Activated CD8-positive, alpha-beta T cell treated with anti-CD3 and anti-CD28 coated beads for 36 hours (primary cell): ENCODE data around the gene PRG3. TPM values are rescaled to one million over a fixed set of nuclear protein-coding genes. Genes with fewer than 3 reads are reported as not detected.

Experiments used
- ATAC-seq: fragments of 200-7000 bp; cut with Tn5 transposase; one replicate; pipeline ENCODE4 v1.10.0; 2021; ENCODE audit warnings: mild to moderate bottlenecking, moderate library complexity
- CTCF ChIA-PET: fragments of 350-600 bp; sonication (Branson Sonifier 250); formaldehyde crosslinking; loops from one replicate; lab custom pipeline; 2021; ENCODE audit warnings: antibody characterized with exemption; lab: Charles Lee
- POLR2A ChIA-PET: fragments of 350-600 bp; sonication (Branson Sonifier 250); formaldehyde crosslinking; loops from one replicate; lab custom pipeline; 2021; ENCODE audit warnings: antibody characterized with exemption; lab: Charles Lee
- DNase-seq: peaks from one replicate; pipeline ENCODE4 v3.0.0-alpha.2; 2020
- H3K27ac Mint-ChIP-seq: one replicate; pipeline ENCODE4 v1.8.0; 2021; ENCODE audit warnings: mild to moderate bottlenecking, mixed read lengths
- H3K27me3 Mint-ChIP-seq: one replicate; pipeline ENCODE4 v1.8.0; 2021; ENCODE audit warnings: mixed read lengths
- H3K36me3 Mint-ChIP-seq: one replicate; pipeline ENCODE4 v1.8.0; 2021; ENCODE audit warnings: low read depth, mixed read lengths
- H3K4me1 Mint-ChIP-seq: one replicate; pipeline ENCODE4 v1.8.0; 2021; ENCODE audit warnings: low read depth, mixed read lengths
- H3K4me3 Mint-ChIP-seq: one replicate; pipeline ENCODE4 v1.8.0; 2021; ENCODE audit warnings: mild to moderate bottlenecking, moderate library complexity, mixed read lengths
- H3K9me3 Mint-ChIP-seq: one replicate; pipeline ENCODE4 v1.8.0; 2021; ENCODE audit warnings: mixed read lengths
- intact Hi-C: fragments of 100-400 bp; cut with micrococcal nuclease; formaldehyde crosslinking; loops from one replicate; pipeline ENCODE4 v1.10.0; 2022
- total RNA-seq, 2 experiments: library from RNA; stranded (reverse); gene quantifications; one replicate each; pipeline ENCODE4 v1.2.3, GENCODE V29; 2021
- TF ChIP-seq, protein P1 (sequence below): fragments of 200-600 bp; IDR thresholded peaks from one replicate; pipeline ENCODE4 v1.8.0; 2022; ENCODE audit warnings: antibody characterized with exemption, mild to moderate bottlenecking

Gene PRG3
- total RNA-seq, 2 experiments from 2014 or later: not detected

DNA sequence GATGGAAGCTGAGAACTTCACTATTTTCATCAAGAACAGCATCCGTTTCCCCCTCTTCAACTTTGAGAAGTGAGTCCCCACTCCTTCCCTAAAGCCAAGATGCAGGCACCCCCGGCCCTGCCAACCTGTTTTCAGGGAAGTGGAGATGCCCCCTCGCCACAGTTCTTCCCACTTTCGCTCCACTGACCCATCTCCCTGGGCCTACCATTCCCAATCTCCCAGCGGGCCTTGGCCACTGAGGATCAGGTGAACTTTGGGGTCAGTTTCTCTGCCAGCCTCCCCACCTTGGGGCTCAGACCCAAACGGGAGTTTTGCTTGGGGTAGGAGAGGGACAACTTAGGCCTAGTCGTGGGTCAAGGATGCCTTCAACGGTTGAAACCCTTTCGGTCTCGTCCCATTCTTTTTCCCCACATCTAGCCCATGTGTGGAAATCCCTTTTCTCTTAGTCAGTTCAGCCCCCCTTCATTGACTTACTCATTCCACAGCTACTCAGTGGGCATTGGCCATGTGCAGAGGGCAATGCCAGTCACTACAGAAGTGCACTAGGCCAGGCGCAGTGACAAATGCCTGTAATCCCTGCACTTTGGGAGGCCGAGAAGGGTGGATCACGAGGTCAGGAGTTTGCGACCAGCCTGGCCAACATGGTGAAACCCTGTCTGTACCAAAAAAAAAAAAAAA lies 32.2 kb downstream of the PRG3 start:
- peaks cover 2% of the 10 kb centered on the region for H3K36me3 Mint-ChIP-seq
- ChIA-PET POLR2A (no interaction called here), CTCF (interaction anchor here (0.7 to 10.8 kb wide), 7 partner anchors 11 to 1165 kb away, joined by 3 to 117 read pairs (median 7); partner anchors contain the start of gene PRG3)
- peaks cover 6% of the 10 kb centered on the region for H3K4me1 Mint-ChIP-seq
- H3K27ac Mint-ChIP-seq: no peak overlapping the region
- DNase-seq: no peak
- no peak for ATAC-seq
- H3K4me3 Mint-ChIP-seq: no peak overlapping the region
- H3K9me3 Mint-ChIP-seq: peaks cover 2% of the 10 kb centered on the region
- TF ChIP-seq, protein P1, sequence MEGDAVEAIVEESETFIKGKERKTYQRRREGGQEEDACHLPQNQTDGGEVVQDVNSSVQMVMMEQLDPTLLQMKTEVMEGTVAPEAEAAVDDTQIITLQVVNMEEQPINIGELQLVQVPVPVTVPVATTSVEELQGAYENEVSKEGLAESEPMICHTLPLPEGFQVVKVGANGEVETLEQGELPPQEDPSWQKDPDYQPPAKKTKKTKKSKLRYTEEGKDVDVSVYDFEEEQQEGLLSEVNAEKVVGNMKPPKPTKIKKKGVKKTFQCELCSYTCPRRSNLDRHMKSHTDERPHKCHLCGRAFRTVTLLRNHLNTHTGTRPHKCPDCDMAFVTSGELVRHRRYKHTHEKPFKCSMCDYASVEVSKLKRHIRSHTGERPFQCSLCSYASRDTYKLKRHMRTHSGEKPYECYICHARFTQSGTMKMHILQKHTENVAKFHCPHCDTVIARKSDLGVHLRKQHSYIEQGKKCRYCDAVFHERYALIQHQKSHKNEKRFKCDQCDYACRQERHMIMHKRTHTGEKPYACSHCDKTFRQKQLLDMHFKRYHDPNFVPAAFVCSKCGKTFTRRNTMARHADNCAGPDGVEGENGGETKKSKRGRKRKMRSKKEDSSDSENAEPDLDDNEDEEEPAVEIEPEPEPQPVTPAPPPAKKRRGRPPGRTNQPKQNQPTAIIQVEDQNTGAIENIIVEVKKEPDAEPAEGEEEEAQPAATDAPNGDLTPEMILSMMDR: no peak
- intact Hi-C loops: loop anchor here (5.0 kb wide), 2 partner anchors 129 to 289 kb away; no protein-coding TSS in a partner anchor
- H3K27me3 Mint-ChIP-seq: peaks cover 6% of the 10 kb centered on the region

- POLR2A ChIA-PET: no interaction called here
- peaks cover 6% of the 10 kb centered on the region for H3K27me3 Mint-ChIP-seq
- no peak for ATAC-seq
- no peak overlapping the region for H3K27ac Mint-ChIP-seq
- H3K36me3 Mint-ChIP-seq: peaks cover 2% of the 10 kb centered on the region
- no peak for DNase-seq
- H3K4me3 Mint-ChIP-seq: no peak overlapping the region
- intact Hi-C loops: loop anchor here (5.0 kb wide), 2 partner anchors 129 to 289 kb away; no protein-coding TSS in a partner anchor
- peaks cover 2% of the 10 kb centered on the region for H3K9me3 Mint-ChIP-seq
- CTCF ChIA-PET: interaction anchor here (1.3 to 10.8 kb wide), 7 partner anchors 15 to 1165 kb away, joined by 3 to 117 read pairs (median 7); no protein-coding TSS in a partner anchor
- TF ChIP-seq, protein P1: no peak
- peaks cover 6% of the 10 kb centered on the region for H3K4me1 Mint-ChIP-seq
Measured at GRCh38 chr11:57348052-57348451, 32.9 kb downstream of the PRG3 start.

GRCh38 chr11:57347336-57347735 lies 33.6 kb downstream of the PRG3 start:
- peaks cover 6% of the 10 kb centered on the region for H3K27me3 Mint-ChIP-seq
- H3K4me1 Mint-ChIP-seq: peaks cover 6% of the 10 kb centered on the region
- H3K36me3 Mint-ChIP-seq: peaks cover 2% of the 10 kb centered on the region
- H3K4me3 Mint-ChIP-seq: no peak overlapping the region
- H3K27ac Mint-ChIP-seq: no peak overlapping the region
- POLR2A ChIA-PET: no interaction called here
- TF ChIP-seq, protein P1: no peak
- peaks cover 2% of the 10 kb centered on the region for H3K9me3 Mint-ChIP-seq
- intact Hi-C loops: loop anchor here (5.0 kb wide), 2 partner anchors 130 to 290 kb away; no protein-coding TSS in a partner anchor
- ATAC-seq: no peak
- DNase-seq: no peak
- CTCF ChIA-PET: interaction anchor here (1.3 to 10.8 kb wide), 7 partner anchors 15 to 1166 kb away, joined by 3 to 117 read pairs (median 7); no protein-coding TSS in a partner anchor

DNA sequence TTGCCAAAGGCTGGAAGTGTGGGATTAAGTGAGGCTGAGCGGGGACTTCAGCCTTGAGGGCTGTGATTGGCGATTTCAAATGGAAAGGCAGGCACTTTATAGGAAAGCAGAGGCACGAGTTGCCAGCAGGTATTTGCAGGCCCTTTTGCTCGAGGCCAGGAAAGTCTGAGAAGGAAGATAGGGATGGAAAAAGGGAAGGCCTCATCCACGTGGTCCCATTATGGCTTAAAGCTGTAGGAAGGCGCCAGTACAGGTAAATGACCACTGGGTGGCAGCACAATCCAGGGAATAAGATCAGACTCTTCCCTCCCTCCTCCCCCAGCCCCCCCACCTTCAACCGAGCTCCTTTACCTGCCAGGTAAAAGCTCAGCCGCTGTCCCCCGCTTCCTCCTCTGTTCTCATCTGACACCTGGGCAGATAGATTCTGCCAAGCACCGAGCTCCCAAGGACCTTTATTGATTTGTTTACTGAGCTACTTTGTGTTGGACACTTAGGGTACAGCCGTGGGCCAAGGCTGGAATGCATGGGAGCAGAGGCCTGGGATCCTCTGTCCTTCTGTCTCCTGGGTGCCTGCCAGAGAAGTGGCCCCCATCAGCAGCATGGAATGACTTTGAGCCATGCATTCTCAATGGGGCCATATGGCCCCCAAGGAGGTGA lies 35.3 kb downstream of the PRG3 start:
- DNase-seq (peak; percentile 85), ATAC-seq (peak; percentile 87)
- TF ChIP-seq, protein P1: peak; percentile 93
- Mint-ChIP-seq H3K27me3 (peaks cover 3% of the 10 kb centered on the region), H3K36me3 (no peaks in the 10 kb centered on the region), H3K4me3 (no peak overlapping the region), H3K4me1 (peaks cover 6% of the 10 kb centered on the region), H3K9me3 (no peaks in the 10 kb centered on the region), H3K27ac (no peak overlapping the region)
- ChIA-PET POLR2A (interaction anchor here (1.0 kb wide), 1 partner anchor 16 kb away, joined by 3 read pairs; no protein-coding TSS in a partner anchor), CTCF (interaction anchor here (0.7 to 10.8 kb wide), 31 partner anchors 10 to 455 kb away, joined by 3 to 117 read pairs (median 4); partner anchors contain the start of genes SLC43A1, SLC43A3 and TNKS1BP1)
- intact Hi-C loops: loop anchor here (5.0 kb wide), 2 partner anchors 132 to 292 kb away; no protein-coding TSS in a partner anchor
